NCI-H187 (cell line): ENCODE results near the gene KIF3C.
A peak's percentile ranks its signal among the peaks of the same experiment; 100 is the strongest.
"Not testable (repeated sequence)": the region's sequence is repeated elsewhere in the genome, so short reads cannot be mapped to it uniquely, and the experiment has no call there.

ENCODE experiments used
- DNase-seq, 2 experiments: peaks; one replicate each; lab custom pipeline; 2025; lab: John Stamatoyannopoulos, UW

Gene KIF3C

DNA sequence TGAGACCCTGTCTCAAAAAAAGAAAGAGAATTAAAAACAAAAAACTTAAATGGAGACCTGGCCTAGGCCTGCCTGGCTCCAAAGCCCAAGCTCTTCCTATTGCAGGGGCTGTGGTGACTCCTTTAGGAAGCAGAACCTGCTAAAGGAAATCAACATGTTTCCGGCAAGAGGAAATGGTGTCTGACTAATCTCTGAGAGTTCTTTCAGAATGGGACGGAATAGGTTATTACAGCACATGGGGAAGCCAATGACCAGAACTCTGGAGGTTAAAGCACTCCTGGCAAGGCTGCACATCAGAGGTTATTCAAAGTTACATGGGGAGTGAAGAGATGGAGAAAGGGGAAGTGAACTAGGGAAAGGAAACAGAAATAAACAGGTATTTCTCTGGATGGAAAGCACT, 21.4 kb downstream of the KIF3C start:
- no peak for DNase-seq

DNA sequence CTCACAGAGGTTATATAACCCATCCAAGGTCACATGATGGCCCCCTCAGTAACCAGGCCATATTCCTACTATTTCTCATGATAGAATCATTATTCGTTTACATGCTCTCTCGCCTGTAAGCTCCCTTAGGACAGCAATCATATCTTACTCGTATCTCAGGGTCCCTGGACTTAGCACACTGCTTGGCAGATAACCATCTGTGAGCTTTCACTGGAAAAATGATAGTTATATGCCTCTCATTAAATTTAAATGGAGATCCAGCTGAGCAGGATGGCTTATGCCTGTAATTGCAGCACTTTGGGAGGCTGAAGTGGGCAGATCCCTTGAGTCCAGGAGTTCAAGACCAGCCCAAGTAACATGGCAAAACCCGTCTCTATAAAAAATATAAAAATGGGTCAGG, 21.9 kb downstream of the KIF3C start:
- DNase-seq: no peak

DNA sequence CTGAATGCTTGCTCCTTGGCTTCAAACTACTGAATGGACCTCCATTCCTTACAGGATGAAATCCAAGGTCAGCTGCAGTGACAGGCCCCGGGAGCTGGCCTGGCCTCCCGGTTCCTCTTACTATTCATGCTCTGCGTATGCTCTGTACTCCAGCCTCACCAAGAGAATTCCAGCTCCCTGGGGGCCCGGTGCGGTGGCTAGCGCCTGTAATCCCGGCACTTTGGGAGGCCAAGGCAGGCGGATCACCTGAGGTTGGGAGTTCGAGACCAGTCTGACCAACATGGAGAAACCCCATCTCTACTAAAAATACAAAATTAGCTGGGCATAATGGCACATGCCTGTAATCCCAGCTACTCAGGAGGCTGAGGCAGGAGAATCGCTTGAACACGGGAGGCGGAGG, 23.7 kb downstream of the KIF3C start:
- DNase-seq: not testable (repeated sequence)

DNA sequence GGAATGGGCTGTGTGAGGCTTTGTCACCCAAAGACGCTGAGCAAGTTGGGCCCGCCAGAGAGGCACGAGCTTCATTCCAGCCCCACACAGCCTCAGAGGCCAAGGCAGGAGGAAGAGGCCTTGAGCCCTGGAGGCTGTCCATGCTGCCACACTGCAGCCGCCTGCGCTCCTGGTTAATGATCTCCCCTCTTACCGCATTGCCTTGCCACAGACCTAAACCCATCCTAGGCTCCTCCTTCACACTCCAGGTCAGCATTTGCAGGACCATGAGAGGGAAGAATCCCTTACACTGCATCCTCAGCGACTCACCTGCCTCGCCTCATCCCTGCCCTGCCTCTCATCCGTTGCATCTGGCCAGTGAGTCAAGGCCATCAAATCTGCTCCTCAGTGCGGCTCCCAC, 24.6 kb downstream of the KIF3C start:
- DNase-seq: no peak

DNA sequence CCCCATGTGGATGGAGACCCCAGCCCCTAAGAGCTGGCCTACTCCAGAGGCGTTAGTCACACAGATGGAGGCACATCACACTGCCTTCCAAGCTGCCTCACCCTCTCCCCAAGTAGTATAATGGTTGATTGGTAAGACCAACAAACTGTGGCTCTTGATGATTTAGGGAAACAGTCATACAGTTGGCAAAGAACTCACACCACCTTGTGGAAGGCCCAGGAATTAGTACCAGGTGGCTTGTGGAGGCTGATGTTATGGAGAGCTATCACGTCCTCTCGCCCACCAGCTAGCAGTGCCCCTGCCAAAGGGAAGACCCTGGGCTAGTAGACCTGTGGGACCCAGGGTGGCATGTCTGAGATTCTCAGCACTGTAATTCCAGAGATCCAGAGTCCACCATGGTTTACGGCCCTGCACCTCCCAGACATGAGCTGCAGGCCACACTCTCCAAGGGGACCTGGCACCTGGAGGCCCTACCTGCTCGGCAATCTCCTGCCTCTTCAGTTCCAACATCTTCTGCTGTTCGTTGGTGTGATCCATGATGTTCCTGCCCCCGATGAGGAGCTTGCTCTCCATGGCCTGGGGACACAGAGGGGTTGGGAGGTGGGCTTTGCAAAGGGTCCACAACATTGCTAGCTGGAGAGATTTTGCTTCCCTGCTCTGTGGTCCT, 26.3 kb downstream of the KIF3C start:
- no peak for DNase-seq

DNA sequence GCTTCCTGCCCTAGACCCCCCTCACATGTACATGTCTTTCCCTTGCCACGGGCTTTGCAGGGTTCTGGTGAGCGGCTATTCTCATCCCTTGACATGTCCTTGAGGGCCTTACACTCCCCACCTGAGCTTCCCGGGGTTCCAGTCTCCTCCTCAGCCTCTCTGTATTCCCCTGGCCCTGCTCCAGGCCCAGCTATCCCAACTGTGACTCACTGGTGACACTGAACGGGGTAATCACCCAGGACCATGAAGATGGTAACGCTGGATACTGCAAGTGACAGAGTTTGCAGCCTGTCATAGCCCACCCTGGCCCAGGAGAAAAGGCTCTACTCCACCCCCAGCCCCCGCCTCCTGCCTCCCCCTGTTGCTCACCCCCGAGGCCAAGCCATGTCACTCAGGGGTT, 27.3 kb downstream of the KIF3C start:
- no peak for DNase-seq

DNA sequence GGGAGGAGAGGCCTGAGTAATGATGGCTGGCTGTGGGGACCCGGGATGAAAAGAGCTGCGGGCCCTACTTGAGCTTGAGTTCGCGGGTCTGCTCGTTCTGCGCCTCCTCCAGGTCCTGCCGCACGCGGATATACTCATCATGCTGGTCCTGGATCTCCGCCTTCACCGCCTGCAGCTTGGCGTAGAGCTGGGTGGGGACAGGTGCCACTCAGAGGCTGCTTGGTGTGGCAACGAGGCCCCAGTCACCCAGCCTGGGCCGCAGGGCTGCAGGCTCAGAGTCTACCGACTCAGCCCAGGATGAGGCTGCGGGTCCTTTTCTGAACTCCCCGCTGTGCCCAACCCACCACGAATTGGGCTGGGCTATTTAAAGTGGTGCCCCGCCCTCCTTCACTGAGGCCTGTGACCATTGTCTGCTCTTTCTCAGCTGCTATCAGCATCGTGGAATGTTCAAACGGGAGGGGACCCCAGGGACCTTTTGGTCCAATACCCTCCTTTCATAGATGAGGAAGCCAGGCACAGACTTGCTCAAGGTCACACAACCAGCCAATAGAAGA, 28.0 kb downstream of the KIF3C start:
- DNase-seq: peak in 1 of 2 experiments; percentile 68

DNA sequence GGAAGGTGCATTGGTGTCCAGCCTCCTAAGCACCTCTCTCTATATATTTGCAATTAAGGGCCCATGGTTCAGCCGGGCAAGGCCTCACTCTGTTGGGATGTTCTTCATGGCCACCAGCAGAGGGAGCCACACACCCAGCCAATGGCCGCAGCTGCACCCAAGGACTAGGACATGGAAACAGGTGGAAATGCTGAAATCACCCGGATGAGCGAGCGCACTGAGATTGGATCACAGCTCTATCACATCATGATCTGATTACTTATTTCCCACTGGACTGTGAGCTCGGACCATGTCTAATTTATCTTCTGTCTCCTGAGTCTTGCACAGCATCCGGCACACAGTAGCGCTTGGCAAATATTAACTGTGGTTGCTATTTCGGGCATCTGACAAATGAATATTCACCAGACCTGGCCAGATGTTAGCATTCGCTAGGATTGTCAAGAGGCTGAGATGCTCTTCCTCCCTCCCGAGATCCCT, 31.2 kb downstream of the KIF3C start:
- DNase-seq: peak; percentile 31 to 50

DNA sequence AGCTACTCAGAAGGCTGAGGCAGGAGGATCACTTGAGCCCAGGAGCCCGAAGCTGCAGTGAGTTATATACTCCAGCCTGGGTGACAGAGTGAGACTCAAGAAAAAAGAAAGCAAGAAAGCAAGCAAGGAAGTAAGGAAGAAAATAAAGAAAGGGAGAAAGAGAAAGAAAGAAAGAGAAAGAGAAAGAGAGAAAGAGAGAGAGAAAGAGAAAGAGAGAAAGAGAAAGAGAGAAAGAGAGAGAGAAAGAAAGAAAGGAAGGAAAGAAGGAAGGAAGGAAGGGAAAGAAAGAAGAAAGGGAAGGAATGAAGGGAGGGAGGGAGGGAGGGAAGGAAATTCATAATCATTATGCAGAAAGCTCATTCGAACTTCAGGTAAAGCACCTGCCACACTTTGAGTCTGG, 33.9 kb downstream of the KIF3C start:
- no peak for DNase-seq

DNA sequence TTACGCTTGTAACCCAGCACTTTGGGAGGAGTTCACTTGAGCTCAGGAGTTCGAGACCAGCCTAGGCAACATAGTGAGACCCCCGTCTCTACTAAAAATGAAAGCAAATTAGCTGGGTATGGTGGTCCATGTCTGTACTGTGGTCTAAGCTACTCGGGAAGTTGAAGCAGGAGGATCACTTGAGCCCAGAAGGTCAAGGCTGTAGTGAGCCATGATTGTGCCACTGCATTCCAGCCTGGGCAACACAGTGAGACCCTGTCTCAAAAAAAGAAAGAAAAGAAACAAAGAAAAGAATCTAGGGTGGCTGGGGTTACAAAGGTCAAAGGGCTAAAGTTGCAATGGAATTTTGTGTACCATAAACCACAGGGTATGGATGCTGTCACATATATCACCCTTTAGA, 41.3 kb downstream of the KIF3C start:
- DNase-seq: no peak

DNA sequence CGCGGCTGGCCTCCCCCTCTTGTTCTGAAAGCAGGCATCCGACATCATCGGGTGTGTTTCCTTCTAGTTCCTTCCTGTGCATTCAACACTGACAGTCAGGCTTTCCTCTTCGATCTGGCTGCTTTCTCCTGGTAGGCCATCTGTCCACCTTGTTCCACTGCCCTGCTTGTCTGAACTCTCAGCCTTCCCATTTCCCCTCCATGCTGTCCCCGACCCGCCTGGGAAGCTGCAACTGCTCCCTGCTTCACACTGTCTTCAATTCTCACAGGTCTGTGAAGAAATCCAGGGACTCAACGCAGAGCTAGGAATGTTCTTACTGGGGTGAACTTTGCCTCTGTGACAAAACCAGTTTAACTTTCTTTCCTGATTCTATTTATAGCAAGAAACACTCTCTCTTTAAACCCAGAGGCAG, 43.0 kb downstream of the KIF3C start:
- no peak for DNase-seq

DNA sequence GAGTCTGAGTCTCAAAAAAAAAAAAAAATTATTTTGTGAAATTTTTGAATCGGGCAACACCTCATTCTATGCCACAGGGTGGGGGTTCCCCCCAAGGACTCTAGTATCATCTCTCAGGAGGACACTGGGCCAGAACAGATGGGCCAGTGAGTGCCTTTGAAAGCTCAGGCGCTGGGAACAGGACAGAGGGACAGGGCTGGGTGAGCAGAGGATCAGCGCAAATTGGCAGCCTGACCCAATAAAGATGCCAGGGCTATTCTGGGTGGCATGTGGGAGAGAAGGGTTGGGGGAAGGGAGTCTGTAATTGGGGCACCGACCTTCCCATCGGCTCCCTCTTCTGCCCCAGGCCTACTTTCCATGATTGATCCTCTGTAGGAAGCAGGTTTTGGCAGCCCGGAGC, 44.0 kb downstream of the KIF3C start:
- DNase-seq: no peak

DNA sequence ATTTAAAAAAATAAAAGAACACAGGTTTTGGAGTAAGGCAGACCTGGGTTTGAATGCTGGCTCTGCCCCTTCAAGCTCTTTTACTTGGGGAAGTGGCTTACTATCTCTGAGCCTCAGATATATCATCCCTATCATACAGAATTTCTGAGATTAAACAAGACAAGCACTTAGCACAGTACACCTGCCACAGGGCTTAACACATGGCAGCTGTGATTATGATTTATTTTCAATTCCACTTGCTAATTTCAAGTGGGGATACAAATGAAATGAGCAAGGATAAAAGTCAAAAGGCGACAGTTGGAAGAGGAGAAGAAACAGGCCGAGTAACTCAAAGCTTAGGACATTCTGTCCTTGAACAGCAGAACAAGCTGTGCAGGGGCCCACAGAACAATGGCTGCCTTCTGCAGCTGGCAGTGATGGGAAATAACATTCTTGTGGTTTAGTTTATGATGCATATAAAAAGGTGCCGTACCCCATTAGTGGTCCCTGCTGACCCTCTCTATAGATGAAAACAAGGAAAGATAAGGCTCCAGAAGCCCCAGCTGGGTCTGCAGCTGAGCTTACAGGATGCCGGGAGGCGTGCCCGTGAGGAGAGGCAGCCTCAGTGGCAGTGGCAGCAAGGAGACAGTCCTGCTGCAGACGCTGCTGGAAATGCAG, 45.3 kb downstream of the KIF3C start:
- DNase-seq: peak; percentile 45 to 73

DNA sequence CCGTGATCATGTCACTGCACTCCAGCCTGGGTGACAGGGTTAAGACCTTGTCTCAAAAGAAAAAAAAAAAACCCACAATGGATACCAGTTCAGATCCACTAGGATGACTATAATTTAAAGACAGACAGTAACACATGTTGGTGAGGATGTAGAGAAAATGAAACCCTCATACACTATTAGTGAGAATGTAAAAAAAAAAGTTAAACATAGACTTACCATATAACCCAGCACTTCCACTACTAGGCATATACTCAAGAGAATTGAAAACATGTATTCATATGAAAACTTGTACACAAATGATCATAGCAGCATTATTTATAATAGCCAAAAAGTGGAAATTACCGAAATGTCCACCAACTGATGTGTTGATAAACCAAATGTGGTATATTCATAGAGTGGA, 48.7 kb downstream of the KIF3C start:
- no peak for DNase-seq

DNA sequence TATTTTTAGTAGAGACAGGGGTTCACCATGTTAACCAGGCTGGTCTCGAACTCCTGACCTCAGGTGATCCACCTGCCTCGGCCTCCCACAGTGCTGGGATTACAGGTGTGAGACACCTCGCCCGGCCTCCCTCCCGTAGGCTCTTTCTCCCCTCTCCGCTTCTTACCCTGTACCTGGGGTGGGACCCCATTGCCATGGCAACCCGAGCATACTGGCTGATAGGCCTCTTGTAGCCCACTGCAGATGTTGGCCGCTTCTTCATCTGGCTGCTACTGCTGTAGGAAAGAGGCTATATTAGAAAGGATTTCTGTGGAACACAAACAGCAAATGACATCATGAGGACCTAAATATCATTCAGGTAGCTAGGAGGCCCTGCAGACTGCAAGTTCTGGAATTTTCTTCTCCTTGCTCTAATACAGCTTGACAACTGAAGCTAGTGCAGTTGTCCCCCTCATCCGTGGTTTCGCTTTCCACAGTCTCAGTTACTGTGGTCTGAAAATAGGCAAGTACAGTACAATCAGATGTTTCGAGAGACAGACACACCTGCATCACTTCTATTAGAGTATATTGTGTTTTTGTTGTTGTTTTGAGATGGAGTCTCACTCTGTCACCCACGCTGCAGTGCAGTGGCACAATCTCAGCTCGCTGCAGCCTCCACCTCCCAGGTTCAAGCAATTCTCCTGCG, 52.4 kb downstream of the KIF3C start:
- no peak for DNase-seq

DNA sequence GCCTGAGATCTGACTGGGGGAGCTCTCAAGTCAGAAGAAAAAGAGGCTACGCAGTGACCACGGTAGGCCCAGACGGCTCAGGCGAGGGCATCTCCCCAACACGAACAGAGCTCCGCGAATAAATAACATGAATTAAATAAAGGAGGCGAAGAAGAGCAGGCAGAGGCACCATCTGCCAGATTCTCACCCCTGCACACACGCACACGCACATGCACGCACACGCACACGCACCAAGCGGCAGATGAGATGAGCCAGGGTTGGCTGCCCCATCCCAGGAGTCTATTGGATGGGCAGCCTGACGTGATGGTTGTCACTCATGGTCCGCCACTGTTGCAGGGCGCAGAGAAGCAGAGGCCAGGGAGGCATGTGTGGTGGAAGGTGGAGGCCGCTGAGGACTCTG, 53.6 kb downstream of the KIF3C start:
- no peak for DNase-seq

DNA sequence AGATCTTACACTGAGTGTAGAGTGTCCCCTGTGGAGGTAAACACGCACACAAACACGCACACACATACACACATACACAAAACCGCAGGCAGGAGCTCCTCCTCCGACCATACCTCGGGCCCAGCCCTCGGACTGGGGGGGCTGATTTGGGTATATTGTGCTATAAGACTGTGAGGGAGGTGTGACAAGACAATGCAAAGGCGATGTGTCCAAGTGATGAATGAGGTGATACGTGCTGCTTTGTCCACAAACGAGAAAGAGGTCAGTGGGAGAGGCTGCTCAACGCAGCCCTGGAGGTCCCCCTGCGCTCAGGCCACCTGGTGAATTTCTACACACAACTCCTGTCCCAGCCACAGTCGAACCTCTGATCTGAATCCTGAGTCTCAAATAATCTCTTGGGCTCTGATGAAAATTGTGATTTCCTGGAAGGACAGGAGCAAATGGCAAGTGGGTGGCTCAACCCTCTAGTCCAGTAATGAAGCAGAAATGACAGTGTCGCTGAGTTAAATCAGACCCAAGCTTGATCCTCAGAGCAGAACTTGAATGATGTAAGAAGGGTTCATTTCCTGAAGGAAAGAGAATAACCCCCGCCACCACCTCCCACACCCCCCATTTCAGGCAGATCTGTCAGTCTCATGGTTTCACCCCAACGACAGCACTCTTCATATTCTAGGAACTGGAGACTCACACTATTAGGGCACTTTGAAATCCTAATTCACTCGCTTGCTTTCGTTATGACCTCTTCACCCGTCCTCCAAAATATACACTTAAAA, 55.1 kb downstream of the KIF3C start:
- no peak for DNase-seq

DNA sequence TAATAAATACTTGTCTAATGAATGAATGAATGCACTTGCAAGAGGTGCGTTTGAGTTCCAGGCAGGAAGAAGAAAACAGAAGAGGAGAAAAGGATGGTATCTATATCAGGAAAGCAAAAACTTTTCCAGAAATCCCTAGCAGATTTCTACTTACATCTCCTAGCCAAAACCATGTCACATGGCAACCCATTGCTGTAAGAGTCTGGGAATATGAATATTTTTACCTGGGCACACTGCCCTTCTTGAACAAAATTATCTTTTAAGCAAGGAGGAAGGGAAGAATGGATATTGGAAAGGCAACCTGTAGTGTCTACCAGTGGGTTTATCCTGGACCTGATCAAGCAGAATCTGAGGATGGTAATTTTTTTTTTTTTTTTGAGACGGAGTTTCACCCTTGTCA, 59.8 kb downstream of the KIF3C start:
- no peak for DNase-seq

DNA sequence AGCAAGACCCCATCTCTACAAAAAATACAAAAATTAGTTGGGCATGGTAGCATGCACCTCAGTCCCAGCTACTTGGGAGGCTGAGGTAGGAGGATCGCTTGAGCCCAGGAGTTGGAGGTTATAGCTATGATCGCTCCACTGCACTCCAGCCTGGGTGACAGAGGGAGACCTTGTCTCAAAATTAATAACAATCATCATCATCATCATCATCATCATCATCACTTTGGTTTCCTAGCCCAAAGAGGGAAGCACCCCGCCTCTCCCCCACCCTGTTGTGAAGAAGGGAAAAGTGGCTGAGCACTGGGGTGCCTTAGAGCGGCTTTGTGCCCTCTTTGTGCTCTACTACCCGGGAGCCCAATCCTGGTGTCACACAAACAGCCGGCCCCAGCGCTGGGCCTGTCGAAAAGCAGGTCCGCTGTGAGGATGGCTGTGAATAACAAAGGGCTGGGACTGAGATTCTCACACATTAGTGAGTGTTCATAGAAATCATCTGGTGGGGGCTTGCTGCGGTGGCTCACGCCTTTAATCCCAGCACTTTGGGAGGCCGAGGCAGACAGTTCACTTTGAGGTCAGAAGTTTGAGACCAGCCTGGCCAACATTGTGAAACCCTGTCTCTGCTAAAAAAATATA, 61.4 kb downstream of the KIF3C start:
- no peak for DNase-seq

DNA sequence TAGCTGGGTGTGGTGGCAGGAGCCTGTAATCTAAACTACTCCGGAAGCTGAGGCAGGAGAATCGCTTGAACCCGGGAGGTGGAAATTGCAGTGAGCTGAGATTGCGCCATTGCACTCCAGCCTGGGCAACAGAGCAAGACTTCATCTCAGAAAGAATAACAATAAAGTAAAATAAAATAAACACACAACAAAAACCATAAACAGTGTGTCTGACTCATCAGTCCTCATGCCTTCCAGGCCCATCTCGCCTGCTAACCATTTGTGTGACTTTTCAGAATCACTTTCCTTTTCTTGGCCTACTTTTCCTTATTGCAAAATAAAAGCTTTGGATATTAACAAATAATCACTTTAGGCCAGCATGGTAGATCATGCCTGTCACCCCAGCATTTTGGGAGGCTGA, 62.0 kb downstream of the KIF3C start:
- no peak for DNase-seq

DNA sequence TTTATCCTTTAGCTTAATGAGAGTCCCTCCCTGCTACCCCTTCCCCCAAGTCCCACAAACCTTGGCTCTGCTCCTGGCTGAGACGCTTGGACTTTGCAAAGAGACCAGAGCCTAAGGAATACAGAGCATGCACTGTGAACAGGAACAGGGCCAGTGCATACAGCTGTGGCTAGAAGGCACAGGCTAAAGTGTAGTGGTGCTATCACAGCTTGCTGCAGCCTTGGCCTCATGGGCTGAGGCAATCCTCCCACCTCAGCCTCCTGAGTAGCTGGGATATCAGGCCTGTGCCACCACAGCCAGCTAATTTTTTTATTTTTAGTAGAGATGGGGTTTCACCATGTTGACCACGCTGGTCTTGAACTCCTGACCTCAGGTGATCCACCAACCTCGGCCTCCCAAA, 64.5 kb downstream of the KIF3C start:
- DNase-seq: no peak

DNA sequence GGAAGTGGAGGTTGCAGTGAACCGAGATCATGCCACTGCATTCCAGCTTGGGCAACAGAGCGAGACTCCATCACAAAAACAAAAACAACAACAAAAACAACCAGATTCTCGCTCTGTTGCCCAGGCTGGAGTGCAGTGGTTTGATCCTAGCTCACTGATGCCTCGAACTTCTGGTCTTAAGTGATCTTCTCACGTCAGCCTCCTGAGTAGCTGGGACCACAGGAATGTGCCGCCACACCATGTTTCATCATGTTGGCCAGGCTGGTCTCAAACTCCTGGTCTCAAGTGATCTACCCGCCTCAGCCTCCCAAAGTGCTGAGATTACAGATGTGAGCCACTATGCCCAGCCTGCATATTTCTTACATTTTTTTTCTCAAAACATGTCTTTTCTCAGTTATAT, 64.9 kb downstream of the KIF3C start:
- DNase-seq: not testable (repeated sequence)
